T47D (cell line): Measurements from ENCODE around the gene RBM33.

Experiments used
- DNase-seq, 2 experiments: peaks; one replicate each; pipeline versions ENCODE4 v3.0.0 to v3.0.0-alpha.2; 2011 to 2012; ENCODE audit warnings: low read depth in 1 of 2, low spot score in 1 of 2
- JUND ChIP-seq: IDR thresholded peaks from 2 replicates; pipeline ENCODE4 v1.6.1; 2012; ENCODE audit warnings: low read depth
- in situ Hi-C: cut with HindIII; loops from 2 replicates; pipeline ENCODE4 v1.10.0; 2016; ENCODE audit warnings: low sequenced_read_pairs, low pct_unique_long_range_greater_than_20kb

Gene RBM33, protein sequence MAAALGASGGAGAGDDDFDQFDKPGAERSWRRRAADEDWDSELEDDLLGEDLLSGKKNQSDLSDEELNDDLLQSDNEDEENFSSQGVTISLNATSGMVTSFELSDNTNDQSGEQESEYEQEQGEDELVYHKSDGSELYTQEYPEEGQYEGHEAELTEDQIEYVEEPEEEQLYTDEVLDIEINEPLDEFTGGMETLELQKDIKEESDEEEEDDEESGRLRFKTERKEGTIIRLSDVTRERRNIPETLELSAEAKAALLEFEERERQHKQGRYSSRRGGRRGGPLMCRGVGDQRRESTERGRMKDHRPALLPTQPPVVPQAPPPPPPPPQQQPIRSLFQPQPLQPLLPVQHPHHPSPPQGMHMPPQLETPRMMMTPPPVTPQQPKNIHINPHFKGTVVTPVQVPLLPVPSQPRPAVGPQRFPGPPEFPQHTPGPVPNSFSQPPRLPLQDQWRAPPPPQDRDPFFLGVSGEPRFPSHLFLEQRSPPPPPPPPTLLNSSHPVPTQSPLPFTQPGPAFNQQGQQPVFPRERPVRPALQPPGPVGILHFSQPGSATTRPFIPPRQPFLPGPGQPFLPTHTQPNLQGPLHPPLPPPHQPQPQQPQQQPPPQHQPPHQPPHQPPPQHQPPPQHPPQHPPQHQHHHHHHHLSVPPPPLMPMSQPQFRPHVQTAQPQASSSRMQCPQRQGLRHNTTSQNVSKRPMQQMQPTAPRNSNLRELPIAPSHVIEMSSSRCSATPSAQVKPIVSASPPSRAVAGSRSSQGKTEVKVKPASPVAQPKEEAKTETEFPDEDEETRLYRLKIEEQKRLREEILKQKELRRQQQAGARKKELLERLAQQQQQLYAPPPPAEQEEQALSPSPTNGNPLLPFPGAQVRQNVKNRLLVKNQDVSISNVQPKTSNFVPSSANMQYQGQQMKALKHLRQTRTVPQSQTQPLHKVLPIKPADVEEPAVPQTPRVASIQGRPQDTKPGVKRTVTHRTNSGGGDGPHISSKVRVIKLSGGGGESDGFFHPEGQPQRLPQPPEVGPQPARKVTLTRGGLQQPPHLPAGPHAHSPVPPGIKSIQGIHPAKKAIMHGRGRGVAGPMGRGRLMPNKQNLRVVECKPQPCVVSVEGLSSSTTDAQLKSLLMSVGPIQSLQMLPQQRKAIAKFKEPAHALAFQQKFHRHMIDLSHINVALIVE

DNA sequence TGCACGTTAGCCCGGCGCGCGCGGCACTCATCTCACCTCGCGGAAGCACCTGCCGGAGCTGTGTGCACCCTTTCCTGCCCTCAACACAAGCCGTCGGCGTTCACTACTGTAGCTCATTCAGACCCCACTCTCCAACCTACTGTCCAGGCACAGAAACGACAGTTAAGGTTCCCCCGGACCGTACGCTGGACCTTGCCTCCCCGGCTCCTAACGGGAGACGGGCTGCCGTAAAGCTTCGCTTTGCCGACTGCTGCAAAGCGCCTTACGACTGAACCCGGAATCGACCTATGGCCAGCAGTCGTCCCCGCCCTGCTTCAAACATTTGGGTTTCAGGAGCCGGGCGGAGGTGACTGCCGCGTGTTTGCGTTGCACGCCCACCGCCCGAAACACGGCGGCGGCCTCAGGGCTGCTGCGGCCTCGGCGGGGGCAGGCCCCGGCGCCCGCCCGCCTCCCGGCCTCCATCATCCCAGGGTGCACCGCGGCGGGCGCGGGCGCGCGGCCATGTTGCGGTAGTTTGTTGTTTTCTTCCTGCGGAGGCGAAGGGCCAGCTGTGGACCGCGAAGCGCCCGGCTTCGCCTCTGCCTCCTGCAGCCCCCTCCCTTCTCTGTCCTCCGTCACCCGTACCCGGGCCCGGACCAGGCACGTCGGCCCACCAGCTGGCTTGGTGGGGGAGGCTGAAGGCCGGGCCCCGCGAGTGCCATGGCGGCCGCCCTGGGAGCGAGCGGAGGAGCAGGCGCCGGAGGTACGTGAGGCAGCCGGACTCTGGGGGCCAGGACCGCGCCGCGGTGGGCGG, at the start of gene RBM33:
TSS of gene RBM33 (plus strand) at position 484 of the 793 bp plus-strand sequence. CDS start at position 700, 216 bp downstream.
- TF ChIP-seq JUND, result no peak
- in situ Hi-C loops, result no loop called here
- peak; percentile 79 to 86 for DNase-seq

DNA sequence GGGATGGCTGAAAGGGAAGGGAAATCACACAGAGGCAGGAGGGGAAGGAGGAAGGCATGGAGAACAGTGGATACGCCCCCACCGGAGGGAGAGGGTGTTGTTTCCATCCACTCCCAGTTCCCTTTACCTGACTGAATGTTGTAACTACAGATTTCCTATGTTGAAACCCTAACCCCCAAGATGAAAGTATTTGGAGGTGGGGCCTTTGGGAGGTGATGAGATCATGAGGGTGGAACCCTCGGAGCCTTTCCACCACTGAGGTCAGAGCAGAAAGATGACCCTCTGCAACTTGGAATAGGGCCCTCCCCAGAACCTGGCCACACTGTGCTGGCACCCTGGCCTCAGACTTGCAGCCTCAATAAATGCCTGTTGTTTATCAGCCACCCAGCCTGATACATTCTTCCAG, 49.5 kb upstream of the RBM33 start:
- no peak for TF ChIP-seq JUND
- in situ Hi-C loops, result no loop called here
- no peak for DNase-seq

- TF ChIP-seq JUND, result no peak
- in situ Hi-C loops, result no loop called here
- no peak for DNase-seq
These were observed 46.7 kb upstream of the RBM33 start for GRCh38 chr7:155597753-155598140.

- DNase-seq, result peak; percentile 37 to 66
- TF ChIP-seq JUND, result no peak
- in situ Hi-C loops, result no loop called here
These were observed 45.7 kb upstream of the RBM33 start for GRCh38 chr7:155598810-155599210.

GRCh38 chr7:155602156-155602555, 42.3 kb upstream of the RBM33 start:
- TF ChIP-seq JUND, result no peak
- in situ Hi-C loops, result no loop called here
- DNase-seq, result no peak

GRCh38 chr7:155602750-155603149, 41.7 kb upstream of the RBM33 start:
- no peak for TF ChIP-seq JUND
- in situ Hi-C loops, result no loop called here
- no peak for DNase-seq

DNA sequence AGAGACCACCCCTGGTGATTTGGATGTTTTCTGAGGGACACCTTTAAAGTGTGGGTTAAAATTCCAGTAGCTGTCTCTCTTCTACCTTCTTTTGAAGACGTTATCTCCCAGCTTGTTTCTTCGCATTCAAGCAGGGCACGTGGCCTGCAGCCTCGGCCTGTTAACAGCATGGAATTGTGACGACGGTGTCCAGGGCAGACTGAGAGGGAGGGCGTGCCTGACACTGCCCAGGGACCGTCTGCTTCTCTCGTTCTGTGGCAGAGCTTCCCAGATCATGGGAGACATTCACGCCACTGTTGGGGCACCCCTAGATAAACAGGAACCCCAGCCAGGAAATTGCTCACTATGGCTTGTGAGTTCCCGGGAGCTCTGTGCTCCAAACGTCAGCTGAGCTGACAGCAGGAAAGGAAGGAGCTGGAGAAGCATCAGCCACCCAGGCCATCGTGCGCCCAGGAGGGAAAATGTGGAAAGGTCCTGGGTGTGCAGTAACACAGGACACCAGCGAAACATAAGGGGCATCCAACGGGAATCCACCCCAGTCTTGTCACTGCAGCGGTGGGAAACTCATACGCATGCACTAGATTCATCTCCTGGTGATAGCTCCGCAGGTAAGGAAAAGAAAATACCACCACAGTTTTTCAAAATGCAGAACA, 41.1 kb upstream of the RBM33 start:
- in situ Hi-C loops, result no loop called here
- no peak for TF ChIP-seq JUND
- no peak for DNase-seq

GRCh38 chr7:155603858-155604503, 40.5 kb upstream of the RBM33 start:
- DNase-seq, result no peak
- in situ Hi-C loops, result no loop called here
- no peak for TF ChIP-seq JUND

GRCh38 chr7:155604504-155604997, 39.9 kb upstream of the RBM33 start:
- no peak for TF ChIP-seq JUND
- in situ Hi-C loops, result no loop called here
- no peak for DNase-seq

DNA sequence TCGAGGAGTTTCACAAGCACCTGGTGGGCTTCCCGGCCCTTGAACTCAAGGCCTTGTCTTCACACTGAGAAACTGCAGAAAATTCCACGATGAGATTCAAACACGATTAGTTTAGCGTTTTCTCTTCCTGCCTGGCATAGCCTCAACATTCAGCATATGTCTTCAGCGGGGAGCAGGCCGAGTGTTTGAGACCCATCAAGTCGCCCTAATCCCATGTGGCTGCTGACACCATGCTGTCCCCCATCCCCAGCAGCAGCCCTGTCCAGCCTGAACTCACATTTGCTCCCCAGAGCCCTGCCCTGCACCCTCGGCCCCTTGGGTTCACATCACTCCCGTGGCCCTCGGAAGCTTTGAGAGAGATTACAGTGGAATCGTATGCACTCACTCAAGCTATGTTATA, 35.3 kb upstream of the RBM33 start:
- in situ Hi-C loops, result no loop called here
- no peak for DNase-seq
- no peak for TF ChIP-seq JUND

- no peak for TF ChIP-seq JUND
- in situ Hi-C loops, result no loop called here
- no peak for DNase-seq
These were observed 33.7 kb upstream of the RBM33 start for GRCh38 chr7:155610633-155611193.
